Spinal cord (tissue), 10 donors: ENCODE results near the gene TOE1. TPM values are rescaled to one million over a fixed set of nuclear protein-coding genes. Genes with fewer than 3 reads are reported as not detected.
A peak's percentile ranks its signal among the peaks of the same experiment; 100 is the strongest.
"Not testable (repeated sequence)": the region's sequence is repeated elsewhere in the genome, so short reads cannot be mapped to it uniquely, and the experiment has no call there.

Experiments used
- DNase-seq, 6 donors: peaks; one replicate each; pipeline versions ENCODE4 v3.0.0 to v3.0.0-alpha.2; 2013 to 2015; ENCODE audit warnings: low spot score in 6 of 6, low read depth in 4 of 6
- H3K27ac ChIP-seq: one replicate; pipeline ENCODE4 v1.5.1; 2013; ENCODE audit warnings: low read depth, low read length, control low read depth
- H3K27me3 ChIP-seq: one replicate; pipeline ENCODE4 v1.6.1; 2013; ENCODE audit warnings: low read length; ENCODE audit not compliant: control insufficient read depth, insufficient read depth
- H3K36me3 ChIP-seq: one replicate; pipeline ENCODE4 v1.6.1; 2013; ENCODE audit warnings: low read length; ENCODE audit not compliant: control insufficient read depth, insufficient read depth
- H3K4me1 ChIP-seq: one replicate; pipeline ENCODE4 v1.6.1; 2013; ENCODE audit warnings: low read length; ENCODE audit not compliant: control insufficient read depth, insufficient read depth
- H3K4me3 ChIP-seq: one replicate; pipeline ENCODE4 v1.5.1; 2013; ENCODE audit warnings: low read depth, low read length, control low read depth
- H3K9me3 ChIP-seq: one replicate; pipeline ENCODE4 v1.6.1; 2013; ENCODE audit warnings: low read length; ENCODE audit not compliant: control insufficient read depth, insufficient read depth
- WGBS: methylation state at CpG from one replicate; pipeline ENCODE4 v1.1.5; 2013; ENCODE audit warnings: missing lambda C conversion rate; ENCODE audit not compliant: insufficient coverage; 5-methylcytosine and 5-hydroxymethylcytosine counted together
- long read RNA-seq, 4 donors: transcript quantifications; one replicate each; lab custom pipeline, GENCODE V29; 2026
- polyA plus RNA-seq, 2 donors: library from polyadenylated mRNA; unstranded; fragments of 120-200 nt; gene quantifications; one replicate each; pipeline ENCODE4 v1.2.1, GENCODE V29; 2013; ENCODE audit not compliant: insufficient read length in 2 of 2
- total RNA-seq, 2 donors: library from RNA; depleted of rRNA in 1 of 2; stranded (reverse); fragments of 120-200 nt in 1 of 2; fragments of >200 nt in 1 of 2; gene quantifications; one replicate each; pipeline versions ENCODE4 v1.2.3 to v1.2.4, GENCODE V29; 2013 to 2014
- donor health status: healthy.

The TOE1 gene
- 10 to 100 TPM in 1 of 2 donors, 1 to 10 TPM in 1; 6.8 to 10.1 TPM for total RNA-seq
- polyA plus RNA-seq = 1 to 10 TPM; 9.1 to 9.6 TPM
- long read RNA-seq, donor 1, partial matches to known transcripts = 0 of 3 reads
- long read RNA-seq, donor 1, other reads (novel, unspliced or antisense) = 0 of 3 reads
- long read RNA-seq, donor 2, partial matches to known transcripts = 0 of 1 reads
- long read RNA-seq, donor 2, other reads (novel, unspliced or antisense) = 0 of 1 reads
- long read RNA-seq, donor 3 = 0 reads
- long read RNA-seq, donor 4, partial matches to known transcripts = 0 of 1 reads
- long read RNA-seq, donor 4, other reads (novel, unspliced or antisense) = 0 of 1 reads

DNA sequence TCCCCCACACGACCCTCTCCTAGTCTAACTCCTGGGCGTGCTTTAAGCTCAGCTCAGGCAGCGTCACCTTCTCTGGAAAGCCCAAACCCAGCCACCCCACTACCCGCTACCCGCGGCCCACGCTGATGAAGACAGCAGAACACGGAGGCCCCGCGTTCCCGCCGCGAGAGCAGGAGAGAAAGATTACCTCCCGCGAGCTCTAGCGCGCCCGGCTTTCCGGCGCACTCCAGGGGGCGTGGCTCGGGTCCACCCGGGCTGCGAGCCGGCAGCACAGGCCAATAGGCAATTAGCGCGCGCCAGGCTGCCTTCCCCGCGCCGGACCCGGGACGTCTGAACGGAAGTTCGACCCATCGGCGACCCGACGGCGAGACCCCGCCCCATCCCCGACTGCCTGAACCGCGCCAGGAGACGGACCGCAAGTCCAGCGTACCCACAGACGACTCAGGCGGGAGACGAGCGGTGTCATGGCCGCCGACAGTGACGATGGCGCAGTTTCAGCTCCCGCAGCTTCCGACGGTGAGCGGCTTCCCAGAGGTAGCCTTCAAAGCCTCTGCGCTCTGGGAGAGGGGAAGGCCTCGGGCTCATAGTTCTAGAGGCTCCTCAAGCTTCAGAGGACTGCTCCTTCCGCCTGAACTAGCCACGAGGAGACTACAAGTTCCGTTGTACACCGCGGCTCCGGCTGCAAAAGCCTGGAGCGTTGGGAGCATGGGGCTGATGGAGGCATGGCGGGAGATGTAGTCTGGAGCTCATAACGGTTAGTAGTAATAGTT lies at the start of gene TOE1, which contains the start of gene MUTYH:
Gene TOE1, plus strand, starts transcription at position 382 of the 770 bp plus-strand sequence. Its CDS starts 83 bp downstream, at position 465.
Gene MUTYH, minus strand, starts transcription at position 652 of the 770 bp plus-strand sequence. CDS start 5,935 bp downstream, outside the sequence.
- WGBS = under 1% methylated on average over 69 of the region's 70 CpGs
- H3K27ac ChIP-seq = peak within 1 kb of the TSS; percentile 98
- DNase-seq = peak; percentile 75 to 97 (median 84)

DNA sequence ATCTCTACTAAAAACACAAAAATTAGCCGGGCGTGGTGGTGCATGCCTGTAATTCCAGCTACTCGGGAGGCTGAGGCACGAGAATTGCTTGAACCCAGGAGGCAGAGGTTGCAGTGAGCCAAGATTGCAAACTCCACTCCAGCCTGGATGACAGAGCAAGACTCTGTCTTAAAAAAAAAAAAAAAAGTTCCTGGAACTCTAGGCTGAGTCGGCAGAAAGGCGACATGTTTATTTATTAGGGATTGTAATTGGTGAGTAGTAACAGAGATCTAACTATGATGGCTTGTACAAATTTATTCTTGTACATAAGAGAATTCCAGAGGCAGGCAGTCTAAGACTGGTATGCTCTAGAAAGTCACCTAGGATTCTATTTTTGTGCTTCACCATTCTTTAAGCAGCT lies 49.0 kb upstream of the TOE1 start:
- not testable (repeated sequence) for H3K27ac ChIP-seq, H3K36me3 ChIP-seq, DNase-seq, H3K4me1 ChIP-seq, H3K4me3 ChIP-seq, H3K9me3 ChIP-seq, H3K27me3 ChIP-seq
- WGBS = 85% methylated on average over 4 of the region's 6 CpGs

More for the DNA sequence above, at the start of gene TOE1, which contains the start of gene MUTYH:
- Histone ChIP-seq H3K4me3 (peak within 1 kb of the TSS; percentile 93), H3K36me3 (peaks cover 39% of the 10 kb centered on the region), H3K4me1 (peaks cover 25% of the 10 kb centered on the region), H3K9me3 (no peaks in the 10 kb centered on the region), H3K27me3 (no peaks in the 10 kb centered on the region)

DNA sequence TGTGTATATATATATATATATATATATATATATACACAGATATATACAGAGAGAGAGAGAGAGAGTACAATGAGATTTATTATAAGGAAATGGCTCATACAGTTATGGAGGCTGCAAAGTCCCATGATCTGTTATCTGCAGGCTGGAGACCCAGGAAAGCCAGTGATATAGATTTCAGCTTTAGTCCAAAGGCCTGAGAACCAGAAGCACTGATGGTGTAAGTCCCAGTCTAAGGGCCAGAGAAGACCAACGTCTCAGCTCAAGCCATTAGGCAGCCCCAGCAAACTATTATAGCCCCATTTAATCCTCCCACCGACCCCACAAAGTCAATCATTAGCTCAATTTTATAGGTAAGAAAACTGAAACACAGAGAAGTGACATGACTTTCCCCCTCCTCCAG lies 48.3 kb upstream of the TOE1 start:
- WGBS = 65% methylated on average over 2 of the region's 2 CpGs
- DNase-seq = no peak
- no peaks in the 10 kb centered on the region for H3K27me3 ChIP-seq
- H3K4me1 ChIP-seq = no peaks in the 10 kb centered on the region
- no peaks in the 10 kb centered on the region for H3K9me3 ChIP-seq
- H3K36me3 ChIP-seq = no peaks in the 10 kb centered on the region
- H3K4me3 ChIP-seq = no peak overlapping the region
- no peak overlapping the region for H3K27ac ChIP-seq

DNA sequence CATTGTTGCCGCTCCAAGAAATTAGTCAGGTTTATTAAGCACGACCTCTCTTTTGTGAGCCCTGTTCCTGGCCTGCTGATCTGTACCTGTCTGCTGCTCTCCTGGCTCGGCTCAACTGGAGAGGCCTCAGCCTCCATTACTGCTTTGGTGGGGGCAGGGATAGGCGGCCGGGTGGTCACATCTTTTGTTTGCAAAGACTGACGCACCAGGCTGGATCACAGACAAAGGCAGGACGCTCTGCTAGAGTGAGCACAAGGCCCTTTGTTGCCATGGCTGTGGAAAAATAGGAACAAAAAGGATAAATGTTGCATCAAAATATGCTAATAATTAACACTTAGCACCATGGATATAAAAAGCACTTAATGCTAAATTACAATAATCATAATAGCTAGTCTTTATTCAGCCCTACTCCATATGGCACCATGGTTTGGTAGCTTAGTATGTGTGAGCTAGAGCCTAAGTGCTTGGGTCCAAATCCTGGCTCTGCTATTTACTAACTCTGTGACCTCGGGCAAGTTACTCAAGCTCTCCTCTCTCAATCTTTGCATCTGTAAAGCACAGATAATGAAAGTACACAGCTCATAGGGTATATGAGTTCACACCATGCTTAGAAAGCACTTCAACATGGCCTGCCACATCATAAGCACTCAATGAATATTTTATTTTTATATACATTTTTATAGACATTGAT lies 42.2 kb upstream of the TOE1 start:
- H3K27me3 ChIP-seq = no peaks in the 10 kb centered on the region
- WGBS = 45% methylated on average over 6 of the region's 8 CpGs
- DNase-seq = peak in 2 of 6 donors; percentile 29
- H3K27ac ChIP-seq = no peak overlapping the region
- peaks cover 8% of the 10 kb centered on the region for H3K4me1 ChIP-seq
- no peaks in the 10 kb centered on the region for H3K36me3 ChIP-seq
- no peak overlapping the region for H3K4me3 ChIP-seq
- H3K9me3 ChIP-seq = no peaks in the 10 kb centered on the region

DNA sequence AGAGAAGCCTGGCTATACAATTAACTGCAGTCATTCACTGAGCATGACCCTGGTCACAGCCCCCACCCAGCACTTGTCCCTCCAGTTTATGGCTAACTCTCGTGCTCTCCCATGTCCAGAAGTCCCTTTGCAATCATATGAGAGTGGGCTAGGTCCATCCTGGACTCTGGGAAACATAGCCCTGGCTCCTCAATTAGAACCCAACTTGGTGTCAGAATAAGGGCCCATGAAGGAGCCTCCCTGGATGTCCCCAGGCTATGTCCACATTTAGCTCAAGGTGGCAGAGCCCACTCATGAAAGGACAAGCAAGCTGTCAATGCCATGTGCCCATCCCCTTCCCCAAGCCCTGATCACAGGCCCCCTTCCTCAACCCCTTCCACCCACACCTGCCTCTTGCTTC lies 40.7 kb upstream of the TOE1 start:
- Histone ChIP-seq H3K36me3 (no peaks in the 10 kb centered on the region), H3K27me3 (no peaks in the 10 kb centered on the region), H3K27ac (no peak overlapping the region), H3K4me3 (no peak overlapping the region), H3K4me1 (peaks cover 18% of the 10 kb centered on the region), H3K9me3 (no peaks in the 10 kb centered on the region)
- WGBS = 50% methylated on average over 1 of the region's 1 CpG
- no peak for DNase-seq

DNA sequence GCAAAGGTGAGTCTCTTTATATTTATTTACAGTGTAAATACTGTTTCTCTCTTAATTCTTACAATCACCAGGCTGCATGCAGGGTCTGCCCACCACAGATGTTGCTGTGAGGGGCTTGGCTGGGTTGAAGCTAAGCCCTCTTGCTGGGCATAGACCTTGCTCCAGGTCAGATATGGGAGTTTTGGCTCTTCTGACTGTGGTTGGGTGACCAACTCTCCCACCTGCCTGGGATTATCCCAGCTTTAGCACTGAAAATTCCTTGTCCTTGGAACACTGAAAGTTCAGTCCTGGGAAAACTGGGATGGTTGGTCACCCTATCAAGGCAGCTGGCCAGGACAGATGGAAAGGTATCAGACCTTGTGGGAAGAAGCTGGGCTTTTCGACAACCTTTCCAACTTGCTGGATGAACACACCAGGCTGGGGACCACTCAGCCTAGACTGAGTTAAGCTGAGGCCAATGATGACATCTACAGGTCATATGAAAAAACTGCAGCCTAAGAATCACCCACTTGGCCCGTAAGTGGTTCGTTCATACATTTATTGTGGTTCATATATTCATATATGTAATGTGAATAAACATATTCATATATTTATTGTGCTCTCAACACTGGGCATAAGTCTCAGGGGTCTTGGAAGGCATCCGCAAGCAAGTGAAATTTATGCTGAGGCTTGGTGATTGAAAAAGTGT lies 39.8 kb upstream of the TOE1 start:
- H3K27ac ChIP-seq = no peak overlapping the region

DNA sequence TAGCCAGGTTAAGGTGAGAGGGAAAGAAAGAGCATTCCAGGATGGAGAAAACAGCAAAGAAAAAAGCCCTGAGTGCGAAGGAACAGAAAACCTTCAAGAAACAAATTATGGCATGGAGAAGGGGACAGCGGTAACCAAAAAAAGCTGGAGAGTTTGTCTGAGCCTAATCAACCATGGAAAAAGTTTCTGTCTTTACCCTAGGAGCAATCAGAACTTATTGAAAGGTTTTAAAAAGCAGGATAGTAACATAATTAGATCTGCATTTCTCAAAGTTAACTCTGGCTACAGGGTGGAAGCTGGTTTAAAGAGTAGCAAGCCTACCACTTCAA lies 39.3 kb upstream of the TOE1 start:
- no CpG with 5 or more reads among the region's 2 CpGs for WGBS

More for the DNA sequence above, 39.8 kb upstream of the TOE1 start:
- Histone ChIP-seq H3K9me3 (no peaks in the 10 kb centered on the region), H3K36me3 (no peaks in the 10 kb centered on the region), H3K27me3 (no peaks in the 10 kb centered on the region), H3K4me3 (no peak overlapping the region), H3K4me1 (peaks cover 25% of the 10 kb centered on the region)
- WGBS = 0% methylated on average over 1 of the region's 4 CpGs
- DNase-seq = peak in 5 of 6 donors; percentile 49 to 95 (median 70)

DNA sequence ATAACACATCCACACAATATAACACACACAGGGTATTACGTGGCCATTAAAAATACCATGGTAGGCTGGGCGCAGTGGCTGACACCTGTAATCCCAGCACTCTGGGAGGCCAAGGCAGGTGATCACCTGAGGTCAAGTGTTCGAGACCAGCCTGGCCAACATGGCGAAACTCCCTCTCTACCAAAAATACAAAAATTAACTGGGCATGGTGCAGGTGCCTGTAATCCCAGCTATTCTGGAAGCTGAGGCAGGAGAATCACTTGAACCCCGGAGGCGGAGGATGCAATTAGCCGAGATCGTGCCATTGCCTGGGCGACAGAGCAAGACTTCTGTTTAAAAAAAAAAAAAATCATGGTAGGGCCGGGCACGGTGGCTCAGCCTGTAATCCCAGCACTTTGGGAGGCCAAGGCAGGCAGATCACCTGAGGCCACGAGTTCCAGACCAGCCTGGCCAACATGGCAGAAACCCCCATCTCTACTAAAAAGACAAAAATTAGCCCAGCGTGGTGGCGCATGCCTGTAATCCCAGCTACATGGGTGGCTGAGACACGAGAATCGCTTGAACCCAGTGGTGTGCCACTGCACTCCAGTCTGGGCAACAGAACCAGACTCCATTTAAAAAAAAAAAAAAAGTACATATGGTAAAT lies 37.3 kb upstream of the TOE1 start:
- no peaks in the 10 kb centered on the region for H3K9me3 ChIP-seq
- H3K27ac ChIP-seq = no peak overlapping the region
- WGBS = 70% methylated on average over 12 of the region's 16 CpGs

More for the DNA sequence above, 39.3 kb upstream of the TOE1 start:
- Histone ChIP-seq H3K4me3 (no peak overlapping the region), H3K27me3 (no peaks in the 10 kb centered on the region), H3K4me1 (peaks cover 25% of the 10 kb centered on the region), H3K9me3 (no peaks in the 10 kb centered on the region), H3K36me3 (no peaks in the 10 kb centered on the region), H3K27ac (no peak overlapping the region)
- DNase-seq = no peak

More for the DNA sequence above, 37.3 kb upstream of the TOE1 start:
- H3K36me3 ChIP-seq = no peaks in the 10 kb centered on the region
- H3K4me1 ChIP-seq = peaks cover 22% of the 10 kb centered on the region
- peak overlapping the region; percentile 81 for H3K4me3 ChIP-seq
- DNase-seq = no peak
- H3K27me3 ChIP-seq = no peaks in the 10 kb centered on the region
